AG04449 (cell line): ENCODE results near the gene TRERF1.

ENCODE experiments used
- CTCF ChIA-PET: fragments of 350-600 bp; formaldehyde crosslinking; extraction: SDS; loops from one replicate; lab custom pipeline; 2021; ENCODE audit warnings: antibody characterized with exemption; lab: Yijun Ruan, JAX
- POLR2A ChIA-PET: fragments of 400-600, 350-600 bp; formaldehyde crosslinking; extraction: SDS; loops from one replicate; lab custom pipeline; 2020; ENCODE audit warnings: antibody characterized with exemption, inconsistent platforms; lab: Yijun Ruan, JAX
- DNase-seq: peaks from one replicate; pipeline ENCODE4 v3.0.0-alpha.2; 2010; ENCODE audit warnings: low read depth, low spot score
- H3K4me3 ChIP-seq: 2 replicates; pipeline ENCODE4 v1.5.1; 2011; ENCODE audit warnings: low read depth, mild to moderate bottlenecking, control low read depth, low read length
- TF ChIP-seq, protein P1 (sequence below): IDR thresholded peaks from one replicate; pipeline ENCODE4 v1.5.1; 2011; ENCODE audit warnings: mild to moderate bottlenecking, moderate library complexity, low read length, control low read depth, inconsistent platforms; ENCODE audit not compliant: insufficient read depth; ENCODE audit errors: missing control alignments

Gene TRERF1

GRCh38 chr6:42293386-42293977, 158.2 kb downstream of the TRERF1 start:
- ChIA-PET CTCF (interaction anchor here (1.3 to 1.4 kb wide), 2 partner anchors 238 to 254 kb away, joined by 5 to 6 read pairs; no protein-coding TSS in a partner anchor), POLR2A (no interaction called here)
- DNase-seq, result no peak
- TF ChIP-seq, protein P1, sequence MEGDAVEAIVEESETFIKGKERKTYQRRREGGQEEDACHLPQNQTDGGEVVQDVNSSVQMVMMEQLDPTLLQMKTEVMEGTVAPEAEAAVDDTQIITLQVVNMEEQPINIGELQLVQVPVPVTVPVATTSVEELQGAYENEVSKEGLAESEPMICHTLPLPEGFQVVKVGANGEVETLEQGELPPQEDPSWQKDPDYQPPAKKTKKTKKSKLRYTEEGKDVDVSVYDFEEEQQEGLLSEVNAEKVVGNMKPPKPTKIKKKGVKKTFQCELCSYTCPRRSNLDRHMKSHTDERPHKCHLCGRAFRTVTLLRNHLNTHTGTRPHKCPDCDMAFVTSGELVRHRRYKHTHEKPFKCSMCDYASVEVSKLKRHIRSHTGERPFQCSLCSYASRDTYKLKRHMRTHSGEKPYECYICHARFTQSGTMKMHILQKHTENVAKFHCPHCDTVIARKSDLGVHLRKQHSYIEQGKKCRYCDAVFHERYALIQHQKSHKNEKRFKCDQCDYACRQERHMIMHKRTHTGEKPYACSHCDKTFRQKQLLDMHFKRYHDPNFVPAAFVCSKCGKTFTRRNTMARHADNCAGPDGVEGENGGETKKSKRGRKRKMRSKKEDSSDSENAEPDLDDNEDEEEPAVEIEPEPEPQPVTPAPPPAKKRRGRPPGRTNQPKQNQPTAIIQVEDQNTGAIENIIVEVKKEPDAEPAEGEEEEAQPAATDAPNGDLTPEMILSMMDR, result no peak
- H3K4me3 ChIP-seq, result no peak overlapping the region

- TF ChIP-seq, protein P1, result no peak
- CTCF ChIA-PET, result interaction anchor here (1.4 kb wide), 1 partner anchor 240 kb away, joined by 5 read pairs; no protein-coding TSS in a partner anchor
- no peak overlapping the region for H3K4me3 ChIP-seq
- no peak for DNase-seq
- POLR2A ChIA-PET, result no interaction called here
Measured at GRCh38 chr6:42292004-42292740, 159.6 kb downstream of the TRERF1 start.

DNA sequence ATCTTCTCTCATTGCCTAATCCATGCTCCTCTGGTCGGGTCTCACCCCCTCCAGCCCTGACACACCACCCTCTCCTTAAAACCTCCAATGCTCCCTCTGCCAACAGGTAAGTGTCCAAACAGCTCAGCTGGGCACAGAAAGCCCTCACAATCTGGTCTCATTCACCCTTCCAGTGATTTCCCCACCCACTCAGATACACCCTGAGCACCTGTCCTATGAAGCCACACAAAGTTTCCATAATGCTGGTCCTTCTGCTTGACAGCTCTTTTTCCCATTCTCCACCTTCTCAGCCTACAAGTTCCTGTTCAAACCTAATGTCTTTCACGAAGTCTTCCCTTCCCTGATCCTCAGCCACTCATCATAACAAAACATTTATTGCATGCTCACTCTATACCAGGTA, 164.0 kb downstream of the TRERF1 start:
- ChIA-PET CTCF (interaction anchor here (1.7 kb wide), 1 partner anchor 259 kb away, joined by 4 read pairs; no protein-coding TSS in a partner anchor), POLR2A (no interaction called here)
- no peak overlapping the region for H3K4me3 ChIP-seq
- no peak for DNase-seq
- TF ChIP-seq, protein P1, result no peak

DNA sequence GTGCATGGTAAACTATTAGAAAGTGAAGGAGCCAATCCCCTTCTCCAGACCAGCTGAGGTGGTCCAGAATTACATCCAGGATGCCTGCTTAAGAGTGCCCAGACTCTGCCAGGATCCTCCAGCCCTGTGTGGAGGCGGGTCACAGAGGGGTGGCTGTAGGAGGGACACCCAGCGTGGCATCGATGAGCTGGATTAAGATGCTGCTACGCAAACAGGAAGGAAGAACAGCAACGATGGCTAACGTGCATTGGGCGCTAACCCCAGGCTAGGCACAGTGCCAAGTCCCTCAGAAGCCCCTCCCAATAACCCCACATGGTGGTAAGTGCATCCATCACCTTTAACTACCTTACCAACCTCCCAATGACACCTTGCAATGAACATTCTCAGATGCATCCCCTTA, 170.2 kb downstream of the TRERF1 start:
- no peak for DNase-seq
- H3K4me3 ChIP-seq, result no peak overlapping the region
- TF ChIP-seq, protein P1, result no peak
- ChIA-PET POLR2A (no interaction called here), CTCF (interaction anchor here (1.2 to 1.4 kb wide), 2 partner anchors 22 to 266 kb away, joined by 4 to 6 read pairs; no protein-coding TSS in a partner anchor)

GRCh38 chr6:42280966-42281533, 170.7 kb downstream of the TRERF1 start:
- DNase-seq, result no peak
- no peak overlapping the region for H3K4me3 ChIP-seq
- ChIA-PET POLR2A (no interaction called here), CTCF (interaction anchor here (0.6 to 1.4 kb wide), 4 partner anchors 21 to 1286 kb away, joined by 3 to 6 read pairs (median 4); no protein-coding TSS in a partner anchor)
- TF ChIP-seq, protein P1, result no peak
